HG02763 (cell line): ENCODE data around the gene MBOAT1.

Source experiments
- ATAC-seq: cut with Tn5 transposase; IDR thresholded peaks from one replicate; pipeline ENCODE4 v1.9.1; 2021; ENCODE audit warnings: mild to moderate bottlenecking, moderate library complexity; ENCODE audit not compliant: unreplicated experiment

The MBOAT1 gene

GRCh38 chr6:20234136-20234535 is 21.9 kb upstream of the MBOAT1 start:
- no peak for ATAC-seq

- no peak for ATAC-seq
These were observed 20.9 kb upstream of the MBOAT1 start for GRCh38 chr6:20233007-20233730.

DNA sequence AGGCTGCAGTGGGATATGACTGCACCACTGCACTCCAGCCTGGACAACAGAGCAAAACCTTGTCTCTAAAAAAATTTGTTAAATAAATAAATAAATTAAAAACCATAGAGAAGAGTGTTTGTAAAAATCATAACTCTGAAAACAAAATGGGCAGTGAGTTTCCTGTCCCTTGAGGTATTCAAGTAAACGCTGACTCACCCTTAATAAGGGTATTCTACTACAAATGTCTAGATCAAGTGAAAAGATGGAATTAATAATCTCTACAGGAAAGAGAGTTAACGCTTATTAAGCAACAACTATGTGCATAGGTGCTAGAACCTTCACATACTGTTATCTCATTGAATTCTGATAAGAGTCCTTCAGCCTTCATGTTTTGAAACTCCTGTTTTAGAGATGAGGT is 19.9 kb upstream of the MBOAT1 start:
- ATAC-seq = no peak

- no peak for ATAC-seq
These were observed 18.3 kb upstream of the MBOAT1 start for GRCh38 chr6:20230401-20231119.

- no peak for ATAC-seq
These were observed 17.6 kb upstream of the MBOAT1 start for GRCh38 chr6:20229881-20230280.

- ATAC-seq = no peak
These were observed 15.1 kb upstream of the MBOAT1 start for GRCh38 chr6:20227350-20227749.

DNA sequence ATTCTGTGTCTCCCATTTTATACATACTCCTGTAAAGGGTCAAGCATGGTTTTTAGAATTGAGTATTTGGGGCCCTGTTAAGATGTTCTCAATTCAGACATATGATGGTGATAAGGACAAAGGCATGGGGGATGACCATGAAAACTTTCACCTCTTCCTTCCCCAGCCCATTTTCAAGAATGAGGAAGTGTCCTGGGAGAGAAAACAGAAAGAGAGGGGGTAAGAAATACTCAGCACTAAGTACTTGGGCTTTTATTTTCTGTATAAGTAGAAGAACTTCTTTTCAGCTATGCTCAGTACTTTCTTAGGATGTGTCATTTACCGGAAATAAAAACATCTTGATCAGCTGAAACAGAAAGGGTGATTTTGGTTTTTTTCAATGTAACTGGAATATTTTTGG is 10.9 kb upstream of the MBOAT1 start:
- no peak for ATAC-seq

- ATAC-seq = no peak
These were observed 9.2 kb upstream of the MBOAT1 start for GRCh38 chr6:20221421-20221820.

DNA sequence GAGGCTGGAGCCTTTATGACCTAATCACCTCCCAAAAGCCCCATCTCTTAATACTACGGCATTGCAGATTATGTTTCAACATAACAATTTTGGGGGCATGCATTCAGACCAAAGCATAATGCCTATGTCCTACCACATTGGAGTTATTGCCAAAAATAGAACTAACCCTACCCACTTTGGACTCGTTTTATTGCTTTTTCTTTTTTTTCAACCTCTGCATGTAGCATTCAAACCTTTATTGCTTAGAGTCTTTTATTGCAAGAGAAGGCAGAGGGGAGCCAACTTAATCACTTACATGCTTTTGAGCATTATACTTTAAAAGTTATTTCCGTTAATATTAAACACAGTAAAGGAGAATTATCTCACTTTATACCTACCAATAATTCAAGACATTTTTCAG is 8.1 kb upstream of the MBOAT1 start:
- no peak for ATAC-seq

DNA sequence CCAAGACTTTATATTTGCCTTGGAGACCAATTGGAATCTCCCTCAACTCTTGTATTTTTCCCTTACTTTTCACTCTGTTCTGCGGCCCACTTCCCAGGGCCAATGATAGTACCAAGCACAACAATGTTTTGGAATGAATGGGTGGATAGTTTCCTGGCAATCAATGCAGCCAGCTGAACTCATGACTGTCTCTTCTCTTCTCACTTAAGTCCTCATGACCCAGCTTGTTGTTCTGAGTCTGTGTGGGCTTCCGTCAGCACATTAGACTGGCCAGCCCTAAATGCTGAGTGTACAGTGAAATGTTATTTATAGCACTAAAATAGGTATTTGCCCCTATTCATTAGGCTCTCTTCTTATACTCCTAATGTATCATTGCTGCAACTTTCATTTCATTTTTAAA is 5.6 kb upstream of the MBOAT1 start:
- no peak for ATAC-seq

GRCh38 chr6:20217324-20217855 is 5.1 kb upstream of the MBOAT1 start:
- no peak for ATAC-seq

- no peak for ATAC-seq
These were observed 3.0 kb upstream of the MBOAT1 start for GRCh38 chr6:20215310-20215709.

GRCh38 chr6:20213271-20213798 is 1.1 kb upstream of the MBOAT1 start:
- no peak for ATAC-seq

GRCh38 chr6:20211941-20212391 is 303 bp downstream of the MBOAT1 start:
- ATAC-seq = peak; percentile 23

GRCh38 chr6:20211037-20211940 is 980 bp downstream of the MBOAT1 start:
- no peak for ATAC-seq

DNA sequence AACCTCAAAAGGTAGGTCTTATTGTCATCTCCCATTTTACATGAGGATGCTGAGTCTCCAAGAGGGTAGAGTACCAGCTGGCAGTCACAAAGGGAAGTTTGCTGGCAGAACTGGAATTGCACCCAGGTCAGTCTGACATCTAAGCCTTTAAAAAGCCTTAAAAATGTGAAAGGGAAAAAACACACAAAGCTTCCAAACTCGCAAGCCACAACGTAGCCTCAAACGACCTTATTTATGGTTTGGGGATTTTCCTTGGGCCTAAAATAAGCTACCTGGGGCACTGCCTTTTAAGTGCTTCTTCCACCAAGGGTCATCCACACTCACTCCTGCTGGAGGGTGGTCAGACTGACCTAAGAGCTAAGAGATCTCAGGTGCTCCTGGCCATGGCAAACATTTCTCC is 2.1 kb downstream of the MBOAT1 start:
- ATAC-seq = no peak

- no peak for ATAC-seq
These were observed 3.4 kb downstream of the MBOAT1 start for GRCh38 chr6:20208687-20209378.

DNA sequence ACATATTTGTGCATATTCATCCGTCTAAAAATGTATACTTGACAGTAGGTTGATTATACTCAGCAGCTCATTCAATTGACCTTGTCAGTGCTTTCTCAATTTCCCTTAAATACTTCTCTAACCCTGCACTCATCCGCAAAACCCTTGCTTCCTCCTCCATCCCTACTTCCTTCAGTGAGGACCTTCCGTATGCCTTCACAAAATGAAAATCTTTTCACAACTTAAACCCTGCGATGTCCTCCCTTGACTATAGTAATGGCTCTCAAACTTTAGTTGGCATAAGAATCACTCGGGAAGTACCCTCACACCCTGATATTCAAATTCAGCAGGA is 5.2 kb downstream of the MBOAT1 start:
- no peak for ATAC-seq

GRCh38 chr6:20205722-20206161 is 6.5 kb downstream of the MBOAT1 start:
- ATAC-seq = no peak

DNA sequence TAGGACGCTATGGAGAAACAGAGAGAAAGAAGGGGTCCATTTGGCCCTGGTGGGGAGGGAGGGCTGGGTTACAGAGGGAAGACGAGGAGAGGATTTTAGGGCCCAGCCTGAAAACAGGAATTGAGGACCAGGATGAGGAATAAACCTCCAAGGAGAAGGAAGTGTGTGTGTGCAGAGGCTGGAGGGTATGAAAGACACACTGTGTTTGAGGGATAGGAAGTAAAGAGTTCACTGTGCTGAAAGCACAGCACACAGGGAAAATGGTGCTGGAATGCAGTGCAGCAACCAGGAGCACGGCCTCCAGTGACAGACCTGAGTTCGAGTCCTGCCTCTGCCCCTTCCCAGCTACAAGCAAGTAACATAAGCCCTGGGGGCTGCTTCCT is 7.8 kb downstream of the MBOAT1 start:
- ATAC-seq = no peak
